Uterus (tissue), 4 donors: ENCODE measurements around the gene ANXA4. TPM values are rescaled to one million over a fixed set of nuclear protein-coding genes. Genes with fewer than 3 reads are reported as not detected.

Source experiments
- DNase-seq, 2 donors: peaks; one replicate each; pipeline ENCODE4 v3.0.0-alpha.2; 2019 to 2020
- H3K27ac ChIP-seq, 2 donors: fragments of 200-600 bp; sonication (generic); 1 replicate in 1 of 2; 2 replicates in 1 of 2; pipeline ENCODE4 v1.5.1; 2016 to 2018
- H3K27me3 ChIP-seq, 2 donors: fragments of 200-600 bp; sonication (generic); one replicate each; pipeline ENCODE4 v1.5.1; 2018 to 2019; ENCODE audit warnings: control low read depth in 1 of 2
- H3K36me3 ChIP-seq, 2 donors: fragments of 200-600 bp; sonication (generic); one replicate each; pipeline ENCODE4 v1.5.1; 2019; ENCODE audit warnings: control low read depth in 1 of 2
- H3K4me1 ChIP-seq, 2 donors: fragments of 200-600 bp; sonication (generic); one replicate each; pipeline ENCODE4 v1.5.1; 2018 to 2019; ENCODE audit warnings: control low read depth in 1 of 2
- H3K4me3 ChIP-seq, 2 donors: fragments of 200-600 bp; sonication (generic); 1 replicate in 1 of 2; 2 replicates in 1 of 2; pipeline ENCODE4 v1.5.1; 2018 to 2019; ENCODE audit warnings: mild to moderate bottlenecking in 1 of 2
- H3K9me3 ChIP-seq, 2 donors: fragments of 200-600 bp; sonication (generic); one replicate each; pipeline ENCODE4 v1.5.1; 2019; ENCODE audit warnings: control low read depth in 1 of 2
- CTCF ChIP-seq, 4 experiments: fragments of 200-600 bp in 2 of 4; fragments of 450-650 bp in 2 of 4; sonication (generic) in 2 of 4; IDR thresholded peaks; one replicate each; pipeline ENCODE4 v1.5.1; 2016 to 2019; ENCODE audit warnings: antibody characterized with exemption in 4 of 4, mild to moderate bottlenecking in 2 of 4, moderate library complexity in 1 of 4
- POLR2A ChIP-seq, 2 donors: fragments of 450-650 bp; IDR thresholded peaks; one replicate each; pipeline ENCODE4 v1.6.1; 2016; ENCODE audit warnings: antibody characterized with exemption in 2 of 2, mild to moderate bottlenecking in 1 of 2, moderate library complexity in 1 of 2
- intact Hi-C: fragments of 100-400 bp; cut with DNase I; formaldehyde crosslinking; loops from one replicate; pipeline ENCODE4 v1.15.1; 2023; ENCODE audit warnings: low total_unique reads
- total RNA-seq, 4 donors: library from RNA; depleted of rRNA in 3 of 4; stranded (reverse); fragments of >200 nt in 3 of 4; gene quantifications; one replicate each; pipeline versions ENCODE4 v1.1.0 to v1.2.4, GENCODE V29; 2014 to 2023
- donor health status: DM: yes; HTN: yes; CAD: no.

ANXA4 gene
- total RNA-seq, 4 donors from 2014 or later: 17.4 to 78.5 (median 32.4) TPM

DNA sequence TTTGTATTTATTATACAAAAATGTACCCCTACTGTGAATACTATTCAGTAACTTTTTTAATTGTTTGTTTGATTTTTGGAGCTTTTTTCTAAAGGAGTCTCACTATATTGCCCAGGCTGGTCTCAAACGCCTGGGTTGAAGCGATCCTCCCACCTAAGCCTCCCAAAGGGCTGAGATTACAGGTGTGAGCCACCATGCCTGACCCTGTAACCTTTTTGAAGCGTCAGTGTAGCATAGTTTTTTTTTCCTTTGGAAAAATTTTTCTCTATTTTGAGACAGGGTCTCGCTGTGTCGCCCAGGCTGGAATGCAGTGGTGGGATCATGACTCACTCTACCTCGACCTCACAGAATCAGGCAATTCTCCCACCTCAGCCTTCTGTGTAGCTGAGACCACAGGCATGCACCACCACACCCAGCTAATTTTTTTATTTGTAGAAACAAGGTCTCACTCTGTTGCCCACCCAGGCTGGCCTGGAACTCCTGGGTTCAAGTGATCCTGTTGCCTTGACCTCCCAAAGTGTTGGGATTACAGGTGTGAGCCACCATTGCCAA lies 89.5 kb downstream of the ANXA4 start:
- DNase-seq: no peak
- H3K9me3 ChIP-seq: no peaks in the 10 kb centered on the region
- intact Hi-C loops: no loop called here
- TF ChIP-seq CTCF (IDR thresholded peaks at IDR 0.05) (no peak), POLR2A (IDR thresholded peaks at IDR 0.05) (no peak)
- no peaks in the 10 kb centered on the region for H3K36me3 ChIP-seq
- H3K27me3 ChIP-seq: no peaks in the 10 kb centered on the region
- peaks cover 4 to 5% of the 10 kb centered on the region in 2 donors for H3K4me1 ChIP-seq
- no peak overlapping the region for H3K27ac ChIP-seq
- H3K4me3 ChIP-seq: no peak overlapping the region

DNA sequence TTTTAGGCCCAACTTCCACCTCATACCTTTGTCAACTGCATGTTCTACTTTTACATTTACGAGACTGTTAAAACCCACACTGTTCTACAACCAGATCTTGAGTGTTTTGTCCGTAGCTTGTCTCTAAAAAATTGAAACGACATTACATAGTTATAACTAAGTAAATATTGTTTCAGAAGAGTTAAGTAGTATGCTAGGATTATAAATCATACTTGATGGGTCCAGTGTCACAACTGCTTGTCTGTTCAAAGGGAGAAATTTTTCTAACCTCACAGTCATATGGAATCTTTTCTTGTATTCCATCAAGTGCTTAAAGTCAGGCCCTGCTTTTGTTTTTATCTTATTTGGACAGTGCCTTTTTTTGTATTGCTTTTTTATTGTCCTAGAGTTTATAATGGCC lies 91.8 kb downstream of the ANXA4 start:
- Histone ChIP-seq H3K9me3 (no peaks in the 10 kb centered on the region), H3K4me3 (no peak overlapping the region), H3K36me3 (no peaks in the 10 kb centered on the region), H3K27ac (no peak overlapping the region), H3K27me3 (no peaks in the 10 kb centered on the region), H3K4me1 (peaks cover 4 to 5% of the 10 kb centered on the region in 2 donors)
- no peak for DNase-seq
- no peak for TF ChIP-seq POLR2A (IDR thresholded peaks at IDR 0.05)
- TF ChIP-seq CTCF (IDR thresholded peaks at IDR 0.05): no peak
- intact Hi-C loops: no loop called here

DNA sequence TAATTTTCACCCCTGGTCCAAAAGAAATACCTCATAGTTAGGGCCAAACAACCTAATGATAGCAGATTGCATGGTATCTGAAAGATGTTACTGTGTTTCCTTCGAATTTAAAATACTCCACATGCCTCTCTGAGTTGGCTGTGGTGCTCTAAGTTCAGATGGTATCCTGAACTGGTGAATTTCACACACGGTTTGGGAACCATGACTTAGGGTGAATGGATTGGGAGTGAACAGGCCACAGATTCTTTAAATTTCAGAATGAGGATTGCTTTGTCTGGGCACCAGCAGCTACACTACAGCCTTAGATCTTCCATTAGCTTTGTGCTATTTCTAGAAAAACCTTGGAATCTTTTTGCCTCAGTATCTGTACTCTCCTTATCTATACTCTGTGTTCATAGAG lies 93.7 kb downstream of the ANXA4 start:
- no peaks in the 10 kb centered on the region for H3K9me3 ChIP-seq
- DNase-seq: no peak
- H3K27ac ChIP-seq: no peak overlapping the region
- intact Hi-C loops: no loop called here
- H3K36me3 ChIP-seq: no peaks in the 10 kb centered on the region
- H3K4me1 ChIP-seq: peaks cover 4 to 5% of the 10 kb centered on the region in 2 donors
- H3K4me3 ChIP-seq: no peak overlapping the region
- H3K27me3 ChIP-seq: no peaks in the 10 kb centered on the region
- TF ChIP-seq CTCF (IDR thresholded peaks at IDR 0.05) (no peak), POLR2A (IDR thresholded peaks at IDR 0.05) (no peak)

DNA sequence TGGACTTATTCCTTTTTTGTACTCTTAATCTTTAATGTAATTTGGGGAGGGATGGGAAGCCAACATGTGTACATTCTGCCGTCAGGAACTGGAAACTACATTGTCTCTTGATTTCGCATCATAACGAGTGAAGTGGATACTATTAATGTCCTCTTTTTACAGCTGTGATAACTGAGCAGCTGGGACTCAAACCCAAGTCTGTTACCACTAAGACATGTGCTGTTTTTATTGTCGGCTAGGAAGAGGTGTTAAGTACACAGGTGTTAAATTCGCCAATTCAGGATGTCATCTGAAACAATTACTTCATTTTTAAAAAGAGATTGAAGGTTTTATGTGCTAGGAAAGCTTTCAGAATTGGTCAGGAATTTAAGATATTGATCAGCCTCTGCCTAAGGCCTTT lies 94.4 kb downstream of the ANXA4 start:
- no peak overlapping the region for H3K27ac ChIP-seq
- H3K9me3 ChIP-seq: no peaks in the 10 kb centered on the region
- no peak overlapping the region for H3K4me3 ChIP-seq
- H3K36me3 ChIP-seq: no peaks in the 10 kb centered on the region
- H3K27me3 ChIP-seq: no peaks in the 10 kb centered on the region
- DNase-seq: no peak
- intact Hi-C loops: no loop called here
- H3K4me1 ChIP-seq: peaks cover 4 to 5% of the 10 kb centered on the region in 2 donors
- no peak for TF ChIP-seq POLR2A (IDR thresholded peaks at IDR 0.05)
- TF ChIP-seq CTCF (IDR thresholded peaks at IDR 0.05): no peak

DNA sequence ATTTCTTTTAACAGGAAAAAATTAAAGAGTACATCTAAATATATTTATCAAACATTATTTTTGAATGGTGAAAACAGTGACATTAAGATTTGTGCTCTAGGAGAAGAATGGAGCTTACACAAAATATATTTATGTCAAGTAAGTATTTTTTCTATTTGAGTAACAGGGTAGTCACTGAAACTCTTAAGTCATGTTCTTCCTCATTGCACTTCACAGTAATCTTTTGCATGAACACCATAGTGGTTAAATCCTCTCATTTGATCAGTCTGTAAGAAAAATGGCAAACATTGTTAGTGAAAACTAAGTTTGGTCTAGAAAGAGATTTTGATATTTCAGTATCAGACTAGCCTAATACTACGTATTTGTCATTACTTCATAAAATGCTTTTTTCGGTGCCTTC lies 95.6 kb downstream of the ANXA4 start:
- no peaks in the 10 kb centered on the region for H3K36me3 ChIP-seq
- no peaks in the 10 kb centered on the region for H3K27me3 ChIP-seq
- DNase-seq: no peak
- H3K9me3 ChIP-seq: no peaks in the 10 kb centered on the region
- intact Hi-C loops: no loop called here
- TF ChIP-seq POLR2A (IDR thresholded peaks at IDR 0.05) (no peak), CTCF (IDR thresholded peaks at IDR 0.05) (no peak)
- no peaks in the 10 kb centered on the region for H3K4me1 ChIP-seq
- H3K27ac ChIP-seq: no peak overlapping the region
- H3K4me3 ChIP-seq: no peak overlapping the region
